Stimulated activated CD4-positive, alpha-beta T cell treated with anti-CD3 and anti-CD28 coated beads, Interleukin-4, amount 100 ng/mL, for 24 hours (primary cell): Measurements from ENCODE around the gene TTC32.
A peak's percentile ranks its signal among the peaks of the same experiment; 100 is the strongest.
"Not testable (repeated sequence)": the region's sequence is repeated elsewhere in the genome, so short reads cannot be mapped to it uniquely, and the experiment has no call there.

ENCODE experiments used
- DNase-seq: peaks from one replicate; pipeline ENCODE4 v3.0.0-alpha.2; 2020

Gene TTC32

GRCh38 chr2:19901442-19902215 lies at the start of gene TTC32:
TTC32 (minus strand) TSS chr2:19901983; CDS start chr2:19901854, 129 bp downstream.
- peak; percentile 92 for DNase-seq

GRCh38 chr2:19949071-19949470 lies 47.3 kb upstream of the TTC32 start:
- no peak for DNase-seq

- no peak for DNase-seq
Measured at GRCh38 chr2:19947184-19947940, 45.6 kb upstream of the TTC32 start.

GRCh38 chr2:19944205-19944845 lies 42.5 kb upstream of the TTC32 start:
- no peak for DNase-seq

- DNase-seq = no peak
Measured at GRCh38 chr2:19943189-19943588, 41.4 kb upstream of the TTC32 start.

- DNase-seq = no peak
Measured at GRCh38 chr2:19942199-19942598, 40.4 kb upstream of the TTC32 start.

GRCh38 chr2:19937004-19937403 lies 35.2 kb upstream of the TTC32 start:
- DNase-seq = no peak

- no peak for DNase-seq
Measured at GRCh38 chr2:19936203-19936602, 34.4 kb upstream of the TTC32 start.

GRCh38 chr2:19933351-19933981 lies 31.7 kb upstream of the TTC32 start:
- DNase-seq = no peak

- no peak for DNase-seq
Measured at GRCh38 chr2:19932928-19933327, 31.1 kb upstream of the TTC32 start.

- DNase-seq = no peak
Measured at GRCh38 chr2:19929226-19929625, 27.4 kb upstream of the TTC32 start.

- DNase-seq = not testable (repeated sequence)
Measured at GRCh38 chr2:19927816-19928215, 26.0 kb upstream of the TTC32 start.

GRCh38 chr2:19924526-19924925 lies 22.7 kb upstream of the TTC32 start:
- DNase-seq = not testable (repeated sequence)

- not testable (repeated sequence) for DNase-seq
Measured at GRCh38 chr2:19922188-19922587, 20.4 kb upstream of the TTC32 start.

- no peak for DNase-seq
Measured at GRCh38 chr2:19916385-19916950, 14.7 kb upstream of the TTC32 start.

GRCh38 chr2:19914266-19914975 lies 12.6 kb upstream of the TTC32 start:
- no peak for DNase-seq

GRCh38 chr2:19911808-19912509 lies 10.2 kb upstream of the TTC32 start:
- DNase-seq = no peak

GRCh38 chr2:19902216-19902740 lies 495 bp upstream of the TTC32 start:
- DNase-seq = no peak

- no peak for DNase-seq
Measured at GRCh38 chr2:19900931-19901441, 797 bp downstream of the TTC32 start.

GRCh38 chr2:19899985-19900930 lies 1.5 kb downstream of the TTC32 start:
- peak; percentile 26 for DNase-seq
